SU-DHL-6 (cell line): ENCODE data around the gene GRIK3.

Source experiments
- CTCF ChIP-seq: fragments of 200-600 bp; sonication (generic); IDR thresholded peaks from one replicate; pipeline ENCODE4 v1.5.1; 2017; ENCODE audit warnings: antibody characterized with exemption, mild to moderate bottlenecking, low read length, moderate library complexity; ENCODE audit not compliant: insufficient read depth, poor library complexity, severe bottlenecking
- EZH2phosphoT487 ChIP-seq: fragments of 200-600 bp; sonication (generic), shearing (Covaris generic); conservative IDR thresholded peaks from 2 replicates; pipeline ENCODE4 v1.6.1; 2018; ENCODE audit warnings: mild to moderate bottlenecking, antibody characterized with exemption, low read length, moderate library complexity, mixed read lengths

GRCh38 chr1:37001703-37002102, 32.6 kb downstream of the GRIK3 start:
- no peak for TF ChIP-seq EZH2phosphoT487
- no peak for TF ChIP-seq CTCF
